GM19238 (cell line): ENCODE results near the gene BICDL2.

Experiments
- DNase-seq: peaks from one replicate; pipeline ENCODE4 v3.0.0; 2011; ENCODE audit warnings: low spot score; ENCODE audit not compliant: insufficient read length

BICDL2 gene

GRCh38 chr16:3049921-3050481 lies 13.3 kb upstream of the BICDL2 start:
- DNase-seq: no peak

- no peak for DNase-seq
Observed at GRCh38 chr16:3047387-3047720, 10.6 kb upstream of the BICDL2 start.

GRCh38 chr16:3046641-3047386 lies 10.1 kb upstream of the BICDL2 start:
- DNase-seq: no peak

GRCh38 chr16:3045758-3046640 lies 9.3 kb upstream of the BICDL2 start, which contains the start of gene MMP25:
TSS of gene MMP25 (plus strand) at chr16:3046561. CDS start at chr16:3046918, 357 bp downstream.
- DNase-seq: peak; percentile 64

GRCh38 chr16:3044708-3045107 lies 8.0 kb upstream of the BICDL2 start:
- no peak for DNase-seq

- DNase-seq: no peak
Observed at GRCh38 chr16:3042376-3042775, 5.6 kb upstream of the BICDL2 start.

GRCh38 chr16:3038896-3039295 lies 2.2 kb upstream of the BICDL2 start:
- no peak for DNase-seq

- DNase-seq: no peak
Observed at GRCh38 chr16:3038256-3038655, 1.5 kb upstream of the BICDL2 start.

- no peak for DNase-seq
Observed at GRCh38 chr16:3035972-3036725, 595 bp downstream of the BICDL2 start.

GRCh38 chr16:3035289-3035971 lies 1.3 kb downstream of the BICDL2 start:
- DNase-seq: no peak

GRCh38 chr16:3032624-3033023 lies 4.1 kb downstream of the BICDL2 start:
- DNase-seq: no peak

GRCh38 chr16:3030222-3031212 lies 6.2 kb downstream of the BICDL2 start:
- DNase-seq: no peak

GRCh38 chr16:3029491-3030221 lies 7.1 kb downstream of the BICDL2 start:
- DNase-seq: no peak

GRCh38 chr16:3028716-3029319 lies 7.9 kb downstream of the BICDL2 start:
- no peak for DNase-seq

GRCh38 chr16:3027983-3028715 lies 8.6 kb downstream of the BICDL2 start:
- DNase-seq: peak; percentile 87

GRCh38 chr16:3027489-3027795 lies 9.3 kb downstream of the BICDL2 start:
- DNase-seq: no peak

- DNase-seq: no peak
Observed at GRCh38 chr16:3026609-3027488, 9.9 kb downstream of the BICDL2 start.
